ENCODE measurements around the gene PSMA5. TPM values are rescaled to one million over a fixed set of nuclear protein-coding genes. Genes with fewer than 3 reads are reported as not detected.
A peak's percentile ranks its signal among the peaks of the same experiment; 100 is the strongest.

PSMA5 gene
- total and polyA plus RNA-seq, 2 of the 13 experiments (the other 11 are each of a cell fraction or from before 2014, with no cell fraction given): 140 to 169 TPM

DNA sequence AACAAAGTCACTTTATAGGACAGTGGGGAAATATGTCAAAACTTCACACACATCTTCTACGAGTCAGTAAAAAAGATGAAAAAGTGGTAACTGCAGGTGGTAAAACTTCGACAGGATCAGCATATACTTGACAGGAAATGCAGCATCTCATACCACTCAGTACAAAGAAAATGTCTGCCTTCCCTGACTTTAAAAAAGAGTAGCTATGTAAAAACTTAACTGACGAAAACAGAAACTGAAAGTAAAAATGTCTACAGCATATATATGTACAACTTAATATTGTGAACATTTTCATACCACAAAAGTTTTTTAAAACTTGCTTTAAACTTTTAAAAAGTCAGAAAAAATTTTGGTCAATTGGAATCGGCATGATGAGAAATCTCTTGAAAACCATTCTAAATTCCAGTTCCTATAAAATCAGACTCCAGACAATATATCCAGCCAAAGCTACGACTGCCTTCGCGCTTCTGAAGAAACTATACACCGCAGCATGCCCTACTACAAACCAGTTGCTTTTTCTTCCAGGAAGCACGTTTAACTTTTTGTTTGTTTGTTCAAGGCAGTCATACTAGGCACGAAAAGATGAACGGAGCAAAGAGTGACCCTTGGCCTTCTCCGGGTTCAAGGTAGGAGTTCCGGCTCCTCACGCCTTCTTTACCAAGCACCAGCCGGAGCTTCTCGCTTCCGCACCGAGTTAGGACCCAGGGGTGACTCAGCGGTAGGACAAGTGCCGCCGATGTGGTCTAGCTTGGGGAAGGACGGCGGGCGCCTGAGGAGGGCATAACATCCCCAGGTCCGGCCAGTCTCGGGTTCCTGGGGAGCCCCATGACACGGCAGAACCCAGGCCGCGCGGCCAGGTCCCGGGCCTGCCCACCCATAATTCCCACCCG is 612 bp downstream of the PSMA5 start (continued):
- no peak for TF ChIP-seq ZIK1 (CRISPR knock-in tag; IDR thresholded peaks at IDR 0.05; ENCODE audit: borderline replicate concordance, low read depth)
- peak; percentile 39 for TF ChIP-seq ZSCAN25 (CRISPR knock-in tag; IDR thresholded peaks at IDR 0.05)
- no peak for TF ChIP-seq CHD2 (IDR thresholded peaks at IDR 0.05; ENCODE audit: low read depth, low read length)
- TF ChIP-seq ZNF891 (CRISPR knock-in tag; IDR thresholded peaks at IDR 0.05): peak; percentile 36; the same call in 1 of the 2 replicates
- no peak for TF ChIP-seq ZNF792 (CRISPR knock-in tag; IDR thresholded peaks at IDR 0.05)
- TF ChIP-seq ZNF34 (CRISPR knock-in tag; IDR thresholded peaks at IDR 0.05; ENCODE audit: borderline replicate concordance): no peak
- TF ChIP-seq, protein P1, sequence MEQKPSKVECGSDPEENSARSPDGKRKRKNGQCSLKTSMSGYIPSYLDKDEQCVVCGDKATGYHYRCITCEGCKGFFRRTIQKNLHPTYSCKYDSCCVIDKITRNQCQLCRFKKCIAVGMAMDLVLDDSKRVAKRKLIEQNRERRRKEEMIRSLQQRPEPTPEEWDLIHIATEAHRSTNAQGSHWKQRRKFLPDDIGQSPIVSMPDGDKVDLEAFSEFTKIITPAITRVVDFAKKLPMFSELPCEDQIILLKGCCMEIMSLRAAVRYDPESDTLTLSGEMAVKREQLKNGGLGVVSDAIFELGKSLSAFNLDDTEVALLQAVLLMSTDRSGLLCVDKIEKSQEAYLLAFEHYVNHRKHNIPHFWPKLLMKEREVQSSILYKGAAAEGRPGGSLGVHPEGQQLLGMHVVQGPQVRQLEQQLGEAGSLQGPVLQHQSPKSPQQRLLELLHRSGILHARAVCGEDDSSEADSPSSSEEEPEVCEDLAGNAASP (CRISPR knock-in tag; IDR thresholded peaks at IDR 0.05; ENCODE audit: borderline replicate concordance): no peak
- no peak for TF ChIP-seq ZNF124 (CRISPR knock-in tag; IDR thresholded peaks at IDR 0.05)
- TF ChIP-seq ZNF24 (IDR thresholded peaks at IDR 0.05): 0 out of 2 replicates have a peak, but pooled peaks have one; percentile 4
- TF ChIP-seq, protein P2, sequence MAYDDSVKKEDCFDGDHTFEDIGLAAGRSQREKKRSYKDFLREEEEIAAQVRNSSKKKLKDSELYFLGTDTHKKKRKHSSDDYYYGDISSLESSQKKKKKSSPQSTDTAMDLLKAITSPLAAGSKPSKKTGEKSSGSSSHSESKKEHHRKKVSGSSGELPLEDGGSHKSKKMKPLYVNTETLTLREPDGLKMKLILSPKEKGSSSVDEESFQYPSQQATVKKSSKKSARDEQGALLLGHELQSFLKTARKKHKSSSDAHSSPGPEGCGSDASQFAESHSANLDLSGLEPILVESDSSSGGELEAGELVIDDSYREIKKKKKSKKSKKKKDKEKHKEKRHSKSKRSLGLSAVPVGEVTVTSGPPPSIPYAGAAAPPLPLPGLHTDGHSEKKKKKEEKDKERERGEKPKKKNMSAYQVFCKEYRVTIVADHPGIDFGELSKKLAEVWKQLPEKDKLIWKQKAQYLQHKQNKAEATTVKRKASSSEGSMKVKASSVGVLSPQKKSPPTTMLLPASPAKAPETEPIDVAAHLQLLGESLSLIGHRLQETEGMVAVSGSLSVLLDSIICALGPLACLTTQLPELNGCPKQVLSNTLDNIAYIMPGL (CRISPR knock-in tag; IDR thresholded peaks at IDR 0.05; ENCODE audit: borderline replicate concordance in 1 of 2, low read depth in 1 of 2): 0 out of 4 replicates have a peak, but pooled peaks of 1 of the 2 experiments have one; percentile 5
- TF ChIP-seq SNRNP70 (IDR thresholded peaks at IDR 0.05; ENCODE audit: low read depth, low read length): no peak
- TF ChIP-seq, protein P3, sequence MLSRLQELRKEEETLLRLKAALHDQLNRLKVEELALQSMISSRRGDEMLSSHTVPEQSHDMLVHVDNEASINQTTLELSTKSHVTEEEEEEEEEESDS (CRISPR knock-in tag; IDR thresholded peaks at IDR 0.05; ENCODE audit: borderline replicate concordance): no peak
- no peak for TF ChIP-seq NR2C2 (CRISPR knock-in tag; IDR thresholded peaks at IDR 0.05; ENCODE audit: borderline replicate concordance)
- TF ChIP-seq SUZ12 (IDR thresholded peaks at IDR 0.05; ENCODE audit: low read depth, low read length): no peak
- TF ChIP-seq ZNF264 (CRISPR knock-in tag; IDR thresholded peaks at IDR 0.05): no peak
- 0 out of 2 replicates have a peak, but pooled peaks have one; percentile 26 for TF ChIP-seq ZFP36L1 (CRISPR knock-in tag; IDR thresholded peaks at IDR 0.05)
- TF ChIP-seq ZNF577 (CRISPR knock-in tag; IDR thresholded peaks at IDR 0.05; ENCODE audit: borderline replicate concordance, low read depth): no peak
- TF ChIP-seq FIP1L1 (IDR thresholded peaks at IDR 0.05; ENCODE audit: borderline replicate concordance, insufficient read depth, low read depth, low read length): no peak
- 0 out of 2 replicates have a peak, but pooled peaks have one; percentile 14 for TF ChIP-seq FOSL1 (CRISPR knock-in tag; IDR thresholded peaks at IDR 0.05; ENCODE audit: borderline replicate concordance)
- 0 out of 2 replicates have a peak, but pooled peaks have one; percentile 27 for TF ChIP-seq MAZ (IDR thresholded peaks at IDR 0.05; ENCODE audit: borderline replicate concordance, low read depth, low read length)
- no peak for TF ChIP-seq MAZ (CRISPR knock-in tag; IDR thresholded peaks at IDR 0.05; ENCODE audit: low read depth)
- no peak for TF ChIP-seq BCL6 (CRISPR knock-in tag; IDR thresholded peaks at IDR 0.05)
- TF ChIP-seq, protein P4, sequence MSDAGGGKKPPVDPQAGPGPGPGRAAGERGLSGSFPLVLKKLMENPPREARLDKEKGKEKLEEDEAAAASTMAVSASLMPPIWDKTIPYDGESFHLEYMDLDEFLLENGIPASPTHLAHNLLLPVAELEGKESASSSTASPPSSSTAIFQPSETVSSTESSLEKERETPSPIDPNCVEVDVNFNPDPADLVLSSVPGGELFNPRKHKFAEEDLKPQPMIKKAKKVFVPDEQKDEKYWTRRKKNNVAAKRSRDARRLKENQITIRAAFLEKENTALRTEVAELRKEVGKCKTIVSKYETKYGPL (CRISPR knock-in tag; IDR thresholded peaks at IDR 0.05): no peak
